Lung (tissue), 12 donors: ENCODE data around the gene SLC6A13. TPM values are rescaled to one million over a fixed set of nuclear protein-coding genes. Genes with fewer than 3 reads are reported as not detected.

Experiments used
- ATAC-seq: fragments of 200-7000 bp; cut with Tn5 transposase; one replicate; pipeline ENCODE4 v1.9.1; 2020; ENCODE audit warnings: moderate number of reproducible peaks; ENCODE audit not compliant: insufficient read depth, low FRiP score
- DNase-seq, 3 donors: peaks; one replicate each; pipeline ENCODE4 v3.0.0-alpha.2; 2013 to 2017
- H3K27ac ChIP-seq, 2 donors: one replicate each; pipeline ENCODE4 v1.5.1; 2013; ENCODE audit warnings: mild to moderate bottlenecking in 2 of 2, moderate library complexity in 2 of 2, control low read depth in 1 of 2, inconsistent platforms in 1 of 2, low read depth in 1 of 2, low read length in 1 of 2
- H3K27me3 ChIP-seq, 3 donors: one replicate each; pipeline ENCODE4 v1.5.1; 2013; ENCODE audit warnings: low read length in 2 of 3; ENCODE audit not compliant: control insufficient read depth in 3 of 3, insufficient read depth in 3 of 3
- H3K36me3 ChIP-seq, 4 donors: one replicate each; pipeline ENCODE4 v1.5.1; 2013; ENCODE audit warnings: low read length in 4 of 4, mild to moderate bottlenecking in 1 of 4, moderate library complexity in 1 of 4; ENCODE audit not compliant: control insufficient read depth in 4 of 4, insufficient read depth in 4 of 4
- H3K4me1 ChIP-seq, 5 donors: one replicate each; pipeline ENCODE4 v1.5.1; 2013; ENCODE audit warnings: low read length in 5 of 5, mild to moderate bottlenecking in 2 of 5, moderate library complexity in 1 of 5; ENCODE audit not compliant: control insufficient read depth in 5 of 5, insufficient read depth in 5 of 5
- H3K4me3 ChIP-seq: one replicate; pipeline ENCODE4 v1.5.1; 2013; ENCODE audit warnings: mild to moderate bottlenecking, control low read depth, moderate library complexity
- H3K9ac ChIP-seq, 2 donors: one replicate each; pipeline ENCODE4 v1.5.1; 2013; ENCODE audit warnings: low read length in 2 of 2, control low read depth in 1 of 2; ENCODE audit not compliant: insufficient read depth in 1 of 2
- H3K9me3 ChIP-seq, 4 donors: one replicate each; pipeline ENCODE4 v1.5.1; 2013; ENCODE audit warnings: low read length in 3 of 4, mild to moderate bottlenecking in 1 of 4, moderate library complexity in 1 of 4; ENCODE audit not compliant: control insufficient read depth in 4 of 4, insufficient read depth in 3 of 4
- CTCF ChIP-seq: IDR thresholded peaks from 2 replicates; pipeline ENCODE4 v1.5.1; 2012; ENCODE audit warnings: mild to moderate bottlenecking; ENCODE audit errors: control extremely low read depth, extremely low read depth
- WGBS, 2 donors: extraction: QIAGEN DNeasy Blood & Tissue Kit; methylation state at CpG; one replicate each; pipeline ENCODE4 v1.1.7; 2013; 5-methylcytosine and 5-hydroxymethylcytosine counted together
- polyA plus RNA-seq, 2 donors: library from polyadenylated mRNA; stranded (reverse); fragments of 200-250 nt; gene quantifications; one replicate each; pipeline ENCODE4 v1.2.1, GENCODE V29; 2013
- total RNA-seq, 2 donors: library from RNA; depleted of rRNA in 1 of 2; stranded (reverse); fragments of >200 nt in 1 of 2; gene quantifications; one replicate each; pipeline ENCODE4 v1.2.1, GENCODE V29; 2014 to 2021
- donor health status: control.
- donor health status: control.
- donor health status: Bipolar disorder and iron deficiency.
- donor health status: healthy.
- donor health status: DM: yes; HTN: yes; CAD: no.

Gene SLC6A13
- total and polyA plus RNA-seq, 4 donors = 0.46 to 2.4 (median 1.0) TPM

GRCh38 chr12:212415-212714 is 50.3 kb downstream of the SLC6A13 start:
- WGBS, 2 donors = 24 to 62% methylated on average over 8 of the region's 8 CpGs
- Histone ChIP-seq H3K27ac (peak overlapping the region in 1 of 2 donors; percentile 54), H3K4me1 (peaks cover 0 to 16% (median 7%) of the 10 kb centered on the region in 5 donors), H3K27me3 (no peaks in the 10 kb centered on the region), H3K36me3 (no peaks in the 10 kb centered on the region), H3K4me3 (no peak overlapping the region), H3K9ac (no peak overlapping the region), H3K9me3 (peaks cover 0 to 2% (median 0%) of the 10 kb centered on the region in 4 donors)
- no peak for ATAC-seq
- no peak for TF ChIP-seq CTCF
- DNase-seq = no peak

GRCh38 chr12:211639-212414 is 50.8 kb downstream of the SLC6A13 start:
- Histone ChIP-seq H3K9me3 (peaks cover 0 to 2% (median 0%) of the 10 kb centered on the region in 4 donors), H3K4me3 (no peak overlapping the region), H3K4me1 (peaks cover 0 to 16% (median 7%) of the 10 kb centered on the region in 5 donors), H3K36me3 (no peaks in the 10 kb centered on the region), H3K9ac (no peak overlapping the region), H3K27ac (peak overlapping the region in 1 of 2 donors; percentile 57), H3K27me3 (no peaks in the 10 kb centered on the region)
- WGBS, 2 donors = 80 to 82% methylated on average over 16 of the region's 16 CpGs
- no peak for TF ChIP-seq CTCF
- DNase-seq = no peak
- ATAC-seq = no peak

GRCh38 chr12:211142-211465 is 51.5 kb downstream of the SLC6A13 start:
- no peak overlapping the region for H3K9ac ChIP-seq
- no peak for DNase-seq
- no peak for TF ChIP-seq CTCF
- WGBS, 2 donors = 79 to 92% methylated on average over 3 of the region's 3 CpGs
- no peaks in the 10 kb centered on the region for H3K27me3 ChIP-seq
- H3K4me1 ChIP-seq = peaks cover 0 to 16% (median 7%) of the 10 kb centered on the region in 5 donors
- H3K36me3 ChIP-seq = no peaks in the 10 kb centered on the region
- no peak overlapping the region for H3K27ac ChIP-seq
- ATAC-seq = no peak
- peaks cover 0 to 2% (median 0%) of the 10 kb centered on the region in 4 donors for H3K9me3 ChIP-seq
- H3K4me3 ChIP-seq = no peak overlapping the region
